SK-N-SH treated with all-trans-retinoic acid at 6 μM for 48 hours (cell line): Measurements from ENCODE around the gene MYH1.

Experiments
- ATAC-seq: fragments of 200-7000 bp; cut with Tn5 transposase; 3 replicates; pipeline ENCODE4 v1.9.1; 2020; ENCODE audit warnings: mild to moderate bottlenecking, moderate library complexity
- ARNTL ChIP-seq: fragments of 450-650 bp; formaldehyde crosslinking; IDR thresholded peaks from 2 replicates; pipeline ENCODE4 v1.5.0; 2020; ENCODE audit warnings: low read depth, mild to moderate bottlenecking, moderate library complexity, borderline replicate concordance
- BACH2 ChIP-seq: fragments of 250-450 bp; sonication (Bioruptor Pico); IDR thresholded peaks from 2 replicates; pipeline ENCODE4 v1.9.0; 2021; ENCODE audit warnings: mild to moderate bottlenecking, borderline replicate concordance
- ESRRG ChIP-seq: fragments of 250-450 bp; sonication (Bioruptor Pico); IDR thresholded peaks from 2 replicates; pipeline ENCODE4 v1.6.1; 2021; ENCODE audit warnings: mild to moderate bottlenecking
- OSR1 ChIP-seq: fragments of 250-450 bp; sonication (Bioruptor Pico); IDR thresholded peaks from 2 replicates; pipeline ENCODE4 v1.8.0; 2022; ENCODE audit warnings: moderate library complexity, mild to moderate bottlenecking, inconsistent platforms
- PATZ1 ChIP-seq: fragments of 250-450 bp; sonication (Bioruptor Pico); IDR thresholded peaks from 2 replicates; pipeline ENCODE4 v1.8.0; 2020; ENCODE audit warnings: mild to moderate bottlenecking, moderate library complexity, borderline replicate concordance
- POU6F1 ChIP-seq: fragments of 250-450 bp; sonication (Bioruptor Pico); IDR thresholded peaks from 2 replicates; pipeline ENCODE4 v1.8.0; 2021; ENCODE audit warnings: low read depth, mild to moderate bottlenecking, moderate library complexity, borderline replicate concordance
- PPARA ChIP-seq: fragments of 250-450 bp; sonication (Bioruptor Pico); IDR thresholded peaks from 2 replicates; pipeline ENCODE4 v1.5.0; 2020; ENCODE audit warnings: mild to moderate bottlenecking, borderline replicate concordance
- RARB ChIP-seq: fragments of 250-450 bp; sonication (Bioruptor Pico); IDR thresholded peaks from 2 replicates; pipeline ENCODE4 v1.8.0; 2021; ENCODE audit warnings: mild to moderate bottlenecking, moderate library complexity
- TCF4 ChIP-seq: fragments of 250-450 bp; sonication (Bioruptor Pico); IDR thresholded peaks from 2 replicates; pipeline ENCODE4 v1.8.0; 2021; ENCODE audit warnings: mild to moderate bottlenecking, moderate library complexity, borderline replicate concordance
- TSHZ2 ChIP-seq: fragments of 250-450 bp; sonication (Bioruptor Pico); IDR thresholded peaks from 2 replicates; pipeline ENCODE4 v1.5.0; 2020; ENCODE audit warnings: mild to moderate bottlenecking, moderate library complexity
- ZFP3 ChIP-seq: fragments of 250-450 bp; sonication (Bioruptor Pico); IDR thresholded peaks from 2 replicates; pipeline ENCODE4 v1.5.0; 2020; ENCODE audit warnings: mild to moderate bottlenecking, moderate library complexity
- ZFP30 ChIP-seq: fragments of 450-650 bp; formaldehyde crosslinking; IDR thresholded peaks from 2 replicates; pipeline ENCODE4 v1.5.0; 2022; ENCODE audit warnings: mild to moderate bottlenecking, moderate library complexity
- ZNF565 ChIP-seq: fragments of 450-650 bp; formaldehyde crosslinking; conservative IDR thresholded peaks from 2 replicates; pipeline ENCODE4 v1.5.0; 2020; ENCODE audit warnings: low read depth, mild to moderate bottlenecking, moderate library complexity
- ZNF70 ChIP-seq: fragments of 450-650 bp; formaldehyde crosslinking; IDR thresholded peaks from 2 replicates; pipeline ENCODE4 v1.5.0; 2020; ENCODE audit warnings: mild to moderate bottlenecking, moderate library complexity
- TF ChIP-seq, protein P1 (sequence below): fragments of 250-450 bp; sonication (Bioruptor Pico); IDR thresholded peaks from 2 replicates; pipeline ENCODE4 v1.5.1; 2020; ENCODE audit warnings: low read depth, mild to moderate bottlenecking, moderate library complexity

The MYH1 gene

GRCh38 chr17:10512856-10513255 lies 5.5 kb downstream of the MYH1 start:
- TF ChIP-seq POU6F1 (CRISPR knock-in tag) = no peak
- no peak for TF ChIP-seq TCF4 (CRISPR knock-in tag)
- no peak for TF ChIP-seq RARB (CRISPR knock-in tag)
- no peak for TF ChIP-seq TSHZ2 (CRISPR knock-in tag)
- TF ChIP-seq ZNF70 = no peak
- TF ChIP-seq, protein P1, sequence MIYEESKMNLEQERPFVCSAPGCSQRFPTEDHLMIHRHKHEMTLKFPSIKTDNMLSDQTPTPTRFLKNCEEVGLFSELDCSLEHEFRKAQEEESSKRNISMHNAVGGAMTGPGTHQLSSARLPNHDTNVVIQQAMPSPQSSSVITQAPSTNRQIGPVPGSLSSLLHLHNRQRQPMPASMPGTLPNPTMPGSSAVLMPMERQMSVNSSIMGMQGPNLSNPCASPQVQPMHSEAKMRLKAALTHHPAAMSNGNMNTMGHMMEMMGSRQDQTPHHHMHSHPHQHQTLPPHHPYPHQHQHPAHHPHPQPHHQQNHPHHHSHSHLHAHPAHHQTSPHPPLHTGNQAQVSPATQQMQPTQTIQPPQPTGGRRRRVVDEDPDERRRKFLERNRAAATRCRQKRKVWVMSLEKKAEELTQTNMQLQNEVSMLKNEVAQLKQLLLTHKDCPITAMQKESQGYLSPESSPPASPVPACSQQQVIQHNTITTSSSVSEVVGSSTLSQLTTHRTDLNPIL (CRISPR knock-in tag) = no peak
- no peak for TF ChIP-seq ZFP30 (CRISPR knock-in tag)

GRCh38 chr17:10499950-10500349 lies 18.4 kb downstream of the MYH1 start:
- no peak for TF ChIP-seq TSHZ2 (CRISPR knock-in tag)
- TF ChIP-seq, protein P1 (CRISPR knock-in tag) = no peak
- TF ChIP-seq PPARA (CRISPR knock-in tag) = no peak
- TF ChIP-seq RARB (CRISPR knock-in tag) = no peak
- TF ChIP-seq PATZ1 = no peak
- no peak for TF ChIP-seq OSR1
- TF ChIP-seq BACH2 (CRISPR knock-in tag) = no peak
- no peak for TF ChIP-seq POU6F1 (CRISPR knock-in tag)
- no peak for TF ChIP-seq ZFP3 (CRISPR knock-in tag)
- TF ChIP-seq ARNTL (CRISPR knock-in tag) = no peak
- TF ChIP-seq ZFP30 (CRISPR knock-in tag) = no peak
- TF ChIP-seq ZNF565 (CRISPR knock-in tag) = no peak
- TF ChIP-seq ESRRG (CRISPR knock-in tag) = no peak
- no peak for TF ChIP-seq ZNF70
- TF ChIP-seq TCF4 (CRISPR knock-in tag) = no peak
- no peak for ATAC-seq

More at GRCh38 chr17:10512856-10513255, 5.5 kb downstream of the MYH1 start:
- no peak for ATAC-seq
